DND-41 (cell line): ENCODE measurements around the gene DBNDD1.

Experiments used
- EZH2 ChIP-seq: IDR thresholded peaks from 3 replicates; pipeline ENCODE4 v1.6.1; 2012; ENCODE audit warnings: borderline replicate concordance, low read depth, mild to moderate bottlenecking, moderate library complexity, low read length, inconsistent platforms; ENCODE audit not compliant: severe bottlenecking
- TF ChIP-seq, protein P1 (sequence below): IDR thresholded peaks from 2 replicates; pipeline ENCODE4 v1.5.1; 2012; ENCODE audit warnings: borderline replicate concordance, low read length, moderate library complexity, mild to moderate bottlenecking; ENCODE audit not compliant: poor library complexity, severe bottlenecking; ENCODE audit errors: extremely low read depth

DNA sequence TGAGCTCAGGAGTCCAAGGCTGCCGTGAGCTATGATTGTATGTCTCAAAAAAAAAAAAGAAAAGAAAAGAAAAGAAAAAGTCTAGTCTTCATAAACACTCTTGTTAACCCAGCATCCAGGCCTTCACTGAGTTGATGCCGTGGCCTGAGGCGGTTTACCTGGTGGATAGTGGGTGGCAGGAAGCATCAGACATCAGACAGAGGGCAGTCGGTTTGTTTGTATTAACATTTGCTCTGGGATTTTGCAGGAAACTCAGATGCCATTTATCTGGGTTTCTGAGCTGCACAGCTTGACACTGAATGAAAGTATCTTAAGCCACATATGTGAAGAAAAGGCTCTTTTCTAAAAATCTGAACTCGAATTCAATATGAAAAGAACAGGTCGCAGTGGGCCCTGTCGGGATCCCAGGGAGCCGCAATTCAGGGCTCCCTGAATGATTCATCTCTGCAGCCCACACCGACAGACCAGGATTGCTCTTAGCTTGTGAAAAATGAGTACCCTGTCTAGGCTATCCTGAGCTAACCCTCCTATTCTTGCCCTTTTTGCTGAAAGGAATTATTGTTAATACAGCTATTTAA, 1.1 kb upstream of the DBNDD1 start:
- TF ChIP-seq, protein P1, sequence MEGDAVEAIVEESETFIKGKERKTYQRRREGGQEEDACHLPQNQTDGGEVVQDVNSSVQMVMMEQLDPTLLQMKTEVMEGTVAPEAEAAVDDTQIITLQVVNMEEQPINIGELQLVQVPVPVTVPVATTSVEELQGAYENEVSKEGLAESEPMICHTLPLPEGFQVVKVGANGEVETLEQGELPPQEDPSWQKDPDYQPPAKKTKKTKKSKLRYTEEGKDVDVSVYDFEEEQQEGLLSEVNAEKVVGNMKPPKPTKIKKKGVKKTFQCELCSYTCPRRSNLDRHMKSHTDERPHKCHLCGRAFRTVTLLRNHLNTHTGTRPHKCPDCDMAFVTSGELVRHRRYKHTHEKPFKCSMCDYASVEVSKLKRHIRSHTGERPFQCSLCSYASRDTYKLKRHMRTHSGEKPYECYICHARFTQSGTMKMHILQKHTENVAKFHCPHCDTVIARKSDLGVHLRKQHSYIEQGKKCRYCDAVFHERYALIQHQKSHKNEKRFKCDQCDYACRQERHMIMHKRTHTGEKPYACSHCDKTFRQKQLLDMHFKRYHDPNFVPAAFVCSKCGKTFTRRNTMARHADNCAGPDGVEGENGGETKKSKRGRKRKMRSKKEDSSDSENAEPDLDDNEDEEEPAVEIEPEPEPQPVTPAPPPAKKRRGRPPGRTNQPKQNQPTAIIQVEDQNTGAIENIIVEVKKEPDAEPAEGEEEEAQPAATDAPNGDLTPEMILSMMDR = no peak
- TF ChIP-seq EZH2 = no peak
